Ishikawa (cell line): ENCODE results near the gene LMO3.

Experiments used
- EP300 ChIP-seq: IDR thresholded peaks from 2 replicates; pipeline ENCODE4 v1.6.1; 2012; ENCODE audit warnings: borderline replicate concordance
- NFIC ChIP-seq: IDR thresholded peaks from 2 replicates; pipeline ENCODE4 v1.6.1; 2012
- RAD21 ChIP-seq: IDR thresholded peaks from 2 replicates; pipeline ENCODE4 v1.6.1; 2012; ENCODE audit warnings: low read depth

DNA sequence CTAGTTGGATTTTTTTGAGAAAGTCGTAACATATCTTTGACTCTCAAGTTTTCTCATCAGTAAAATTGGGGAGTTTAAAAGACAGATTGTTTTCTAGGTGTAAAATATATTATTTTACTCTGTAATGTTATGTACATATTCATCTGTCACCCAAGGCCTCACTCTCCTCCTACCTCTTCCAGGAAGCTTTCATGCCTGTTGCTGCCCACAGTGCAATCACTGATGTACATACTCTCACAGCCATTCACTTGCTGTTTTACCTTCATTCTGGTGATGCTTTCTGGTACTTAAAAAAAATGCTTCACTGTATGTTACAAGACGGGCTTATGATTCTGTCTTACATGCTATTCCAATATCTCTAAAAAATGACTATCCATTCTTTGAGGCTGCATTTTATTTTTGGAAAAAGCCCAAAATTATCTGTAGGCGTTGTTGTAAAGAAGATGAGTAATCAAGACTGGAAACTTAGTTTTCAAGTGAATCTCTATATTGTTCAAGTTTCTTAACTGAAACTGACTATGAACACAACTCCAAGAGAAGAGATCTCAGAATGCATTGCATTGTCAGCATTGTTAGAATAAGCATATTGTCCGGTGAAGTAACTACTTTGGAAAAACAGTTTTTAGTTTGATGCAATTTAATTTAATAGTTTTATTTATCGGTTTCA, 82.5 kb downstream of the LMO3 start:
- TF ChIP-seq RAD21 (no peak), NFIC (no peak), EP300 (no peak)
